Nephron (organoid): Measurements from ENCODE around the gene CACNA2D4.

ENCODE experiments used
- H3K27ac Mint-ChIP-seq, 3 experiments: 2 replicates each; pipeline ENCODE4 v1.8.0; 2020; ENCODE audit warnings: mixed read lengths in 3 of 3, mild to moderate bottlenecking in 2 of 3, moderate library complexity in 1 of 3
- H3K27me3 Mint-ChIP-seq: 2 replicates; pipeline ENCODE4 v1.8.0; 2021; ENCODE audit warnings: low read depth, mild to moderate bottlenecking, moderate library complexity, mixed read lengths
- H3K36me3 Mint-ChIP-seq: 2 replicates; pipeline ENCODE4 v1.8.0; 2020; ENCODE audit warnings: low read depth, mixed read lengths
- H3K4me1 Mint-ChIP-seq: 2 replicates; pipeline ENCODE4 v1.8.0; 2020; ENCODE audit warnings: mixed read lengths
- H3K4me3 Mint-ChIP-seq, 3 experiments: 2 replicates each; pipeline ENCODE4 v1.8.0; 2020; ENCODE audit warnings: mild to moderate bottlenecking in 3 of 3, mixed read lengths in 3 of 3, moderate library complexity in 2 of 3
- H3K9me3 Mint-ChIP-seq: 2 replicates; pipeline ENCODE4 v1.8.0; 2020; ENCODE audit warnings: mixed read lengths
- TF ChIP-seq, protein P1 (sequence below), 3 experiments: fragments of 200-600 bp; sonication (generic); IDR thresholded peaks; one replicate each; pipeline ENCODE4 v1.5.0; 2021; ENCODE audit warnings: antibody characterized with exemption in 3 of 3; ENCODE audit not compliant: unreplicated experiment in 3 of 3

CACNA2D4 gene

DNA sequence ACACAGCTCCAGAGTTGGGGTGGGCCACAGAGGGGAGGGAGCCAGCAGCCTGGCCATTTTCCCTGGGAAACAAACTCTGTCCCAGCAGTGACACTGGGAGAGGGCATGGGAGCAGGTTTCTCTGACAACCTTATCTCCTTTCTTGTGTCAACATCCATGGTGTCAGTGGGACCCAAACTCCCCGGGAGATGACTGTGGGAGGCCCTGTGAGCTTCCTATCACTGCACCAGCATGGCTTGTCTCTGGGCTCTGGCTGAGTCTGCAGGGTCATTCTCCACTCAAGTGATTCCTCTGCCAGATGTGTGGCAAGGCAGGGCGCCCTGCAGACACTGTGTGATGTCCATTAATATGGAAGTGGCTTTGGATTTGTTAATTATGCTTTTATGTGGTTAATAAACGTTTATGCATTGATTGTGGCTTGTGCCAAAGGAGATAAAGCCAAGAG is 88.0 kb downstream of the CACNA2D4 start:
- H3K9me3 Mint-ChIP-seq, result no peaks in the 10 kb centered on the region
- no peak overlapping the region for H3K4me3 Mint-ChIP-seq
- H3K27ac Mint-ChIP-seq, result no peak overlapping the region
- H3K4me1 Mint-ChIP-seq, result peaks cover 4% of the 10 kb centered on the region
- TF ChIP-seq, protein P1, sequence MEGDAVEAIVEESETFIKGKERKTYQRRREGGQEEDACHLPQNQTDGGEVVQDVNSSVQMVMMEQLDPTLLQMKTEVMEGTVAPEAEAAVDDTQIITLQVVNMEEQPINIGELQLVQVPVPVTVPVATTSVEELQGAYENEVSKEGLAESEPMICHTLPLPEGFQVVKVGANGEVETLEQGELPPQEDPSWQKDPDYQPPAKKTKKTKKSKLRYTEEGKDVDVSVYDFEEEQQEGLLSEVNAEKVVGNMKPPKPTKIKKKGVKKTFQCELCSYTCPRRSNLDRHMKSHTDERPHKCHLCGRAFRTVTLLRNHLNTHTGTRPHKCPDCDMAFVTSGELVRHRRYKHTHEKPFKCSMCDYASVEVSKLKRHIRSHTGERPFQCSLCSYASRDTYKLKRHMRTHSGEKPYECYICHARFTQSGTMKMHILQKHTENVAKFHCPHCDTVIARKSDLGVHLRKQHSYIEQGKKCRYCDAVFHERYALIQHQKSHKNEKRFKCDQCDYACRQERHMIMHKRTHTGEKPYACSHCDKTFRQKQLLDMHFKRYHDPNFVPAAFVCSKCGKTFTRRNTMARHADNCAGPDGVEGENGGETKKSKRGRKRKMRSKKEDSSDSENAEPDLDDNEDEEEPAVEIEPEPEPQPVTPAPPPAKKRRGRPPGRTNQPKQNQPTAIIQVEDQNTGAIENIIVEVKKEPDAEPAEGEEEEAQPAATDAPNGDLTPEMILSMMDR (IDR thresholded peaks at IDR 0.05; ENCODE audit: unreplicated experiment in 3 of 3), result no peak
- no peaks in the 10 kb centered on the region for H3K36me3 Mint-ChIP-seq
- H3K27me3 Mint-ChIP-seq, result peaks cover 70% of the 10 kb centered on the region

DNA sequence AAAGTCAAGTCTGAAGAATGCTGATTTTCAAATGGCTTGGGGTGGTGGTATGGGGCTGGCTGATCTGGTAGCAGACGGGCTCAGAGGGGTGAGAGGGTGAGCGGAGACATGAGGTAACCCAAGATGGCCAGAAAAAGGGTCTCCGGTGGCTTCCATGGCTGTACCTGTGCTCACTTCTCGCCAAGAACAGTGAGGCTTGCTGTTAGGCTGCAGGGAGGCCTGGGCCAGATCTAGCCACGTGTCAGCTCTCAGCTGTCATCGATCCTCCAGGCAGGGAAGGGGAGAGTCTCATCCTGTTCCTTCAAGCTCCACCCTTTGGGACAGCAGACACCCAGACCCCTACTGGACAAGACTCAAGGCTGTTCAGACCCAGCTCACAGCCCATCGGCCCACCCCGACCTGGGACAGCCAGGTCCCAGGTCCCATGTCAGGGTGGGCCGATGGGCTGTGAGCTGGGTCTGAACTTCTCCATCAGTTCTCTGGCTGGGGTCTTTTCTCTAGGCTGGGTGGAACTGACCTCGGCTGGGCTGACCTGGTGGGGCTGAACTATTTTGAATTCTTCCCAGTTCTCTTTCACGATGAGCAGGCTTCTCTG is 89.0 kb downstream of the CACNA2D4 start:
- TF ChIP-seq, protein P1 (IDR thresholded peaks at IDR 0.05; ENCODE audit: unreplicated experiment in 3 of 3), result no peak
- H3K36me3 Mint-ChIP-seq, result no peaks in the 10 kb centered on the region
- H3K27ac Mint-ChIP-seq, result no peak overlapping the region
- no peaks in the 10 kb centered on the region for H3K9me3 Mint-ChIP-seq
- no peak overlapping the region for H3K4me3 Mint-ChIP-seq
- peaks cover 4% of the 10 kb centered on the region for H3K4me1 Mint-ChIP-seq
- peaks cover 66% of the 10 kb centered on the region for H3K27me3 Mint-ChIP-seq

DNA sequence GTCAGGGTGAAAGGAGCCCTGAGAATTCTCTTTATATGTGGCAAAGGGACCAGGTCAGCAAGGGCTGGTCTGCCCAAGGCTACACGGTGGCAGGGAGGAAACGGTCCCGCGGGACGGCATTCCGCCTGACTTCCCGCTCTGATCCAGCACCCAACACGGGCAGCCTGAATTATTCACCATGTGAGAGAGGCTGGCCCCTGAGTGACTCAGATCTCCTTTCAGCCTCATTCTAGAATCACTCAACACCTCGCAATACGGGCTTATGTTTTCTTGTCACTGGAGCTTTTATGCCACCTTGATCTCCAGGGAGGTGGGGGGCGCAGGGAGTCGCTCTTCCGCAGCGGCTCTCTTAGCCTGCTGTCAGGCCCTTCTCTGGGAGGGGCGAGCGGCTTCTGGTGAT is 89.6 kb downstream of the CACNA2D4 start:
- peaks cover 63% of the 10 kb centered on the region for H3K27me3 Mint-ChIP-seq
- H3K27ac Mint-ChIP-seq, result no peak overlapping the region
- no peak overlapping the region for H3K4me3 Mint-ChIP-seq
- TF ChIP-seq, protein P1 (IDR thresholded peaks at IDR 0.05; ENCODE audit: unreplicated experiment in 3 of 3), result no peak
- H3K9me3 Mint-ChIP-seq, result no peaks in the 10 kb centered on the region
- no peaks in the 10 kb centered on the region for H3K36me3 Mint-ChIP-seq
- H3K4me1 Mint-ChIP-seq, result peaks cover 4% of the 10 kb centered on the region

DNA sequence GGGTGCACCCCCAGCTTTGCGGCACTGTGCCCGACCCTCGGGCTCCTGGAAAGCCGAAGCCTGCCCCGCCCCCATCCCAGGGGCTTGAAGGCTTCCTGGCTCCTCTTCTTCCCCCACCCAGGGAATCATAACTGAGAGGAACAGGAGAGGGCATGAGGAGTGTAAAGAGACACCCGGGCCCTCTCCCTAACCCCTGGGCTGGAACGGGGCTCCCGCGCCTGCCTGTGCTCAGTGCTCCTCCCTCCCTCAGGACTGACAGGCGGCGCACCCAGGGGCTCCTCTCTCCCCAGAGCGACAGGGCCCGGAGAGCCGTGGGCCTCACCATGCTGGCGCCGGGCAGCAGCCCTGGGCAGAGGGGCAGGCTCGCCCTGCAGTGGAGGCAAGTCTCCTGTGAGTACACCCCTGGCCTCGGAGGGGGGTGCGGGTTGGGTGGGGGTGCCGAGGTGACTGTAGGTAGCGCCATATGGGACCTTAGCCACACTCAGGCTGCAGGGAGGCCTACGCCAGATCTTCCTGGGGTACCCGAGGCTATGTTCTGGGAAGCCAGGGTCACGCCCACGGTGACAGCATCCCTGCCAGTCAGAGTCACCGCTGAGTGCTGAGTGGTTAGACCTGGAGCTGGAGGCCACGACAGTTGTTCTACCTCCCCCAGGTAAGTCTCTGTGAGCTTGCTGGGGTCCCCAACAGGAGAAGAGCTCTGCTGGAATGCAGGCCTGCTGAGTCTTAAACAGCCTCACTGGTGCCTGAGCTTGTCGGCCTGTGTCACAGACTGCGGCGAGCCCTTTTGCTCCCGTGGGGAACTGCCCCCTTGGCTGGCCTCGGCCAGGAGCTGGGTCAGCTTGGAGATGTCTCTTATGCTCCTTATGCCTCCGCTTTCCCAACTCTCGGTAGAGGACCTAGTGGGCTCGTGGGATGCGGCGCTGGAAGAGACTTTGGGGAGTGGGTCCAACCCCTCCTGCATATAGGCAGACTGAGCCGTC is 90.3 kb downstream of the CACNA2D4 start:
- Mint-ChIP-seq H3K4me1 (peaks cover 4% of the 10 kb centered on the region), H3K36me3 (no peaks in the 10 kb centered on the region), H3K4me3 (no peak overlapping the region), H3K27me3 (peaks cover 63% of the 10 kb centered on the region), H3K27ac (no peak overlapping the region), H3K9me3 (no peaks in the 10 kb centered on the region)
- TF ChIP-seq, protein P1 (IDR thresholded peaks at IDR 0.05; ENCODE audit: unreplicated experiment in 3 of 3), result no peak

DNA sequence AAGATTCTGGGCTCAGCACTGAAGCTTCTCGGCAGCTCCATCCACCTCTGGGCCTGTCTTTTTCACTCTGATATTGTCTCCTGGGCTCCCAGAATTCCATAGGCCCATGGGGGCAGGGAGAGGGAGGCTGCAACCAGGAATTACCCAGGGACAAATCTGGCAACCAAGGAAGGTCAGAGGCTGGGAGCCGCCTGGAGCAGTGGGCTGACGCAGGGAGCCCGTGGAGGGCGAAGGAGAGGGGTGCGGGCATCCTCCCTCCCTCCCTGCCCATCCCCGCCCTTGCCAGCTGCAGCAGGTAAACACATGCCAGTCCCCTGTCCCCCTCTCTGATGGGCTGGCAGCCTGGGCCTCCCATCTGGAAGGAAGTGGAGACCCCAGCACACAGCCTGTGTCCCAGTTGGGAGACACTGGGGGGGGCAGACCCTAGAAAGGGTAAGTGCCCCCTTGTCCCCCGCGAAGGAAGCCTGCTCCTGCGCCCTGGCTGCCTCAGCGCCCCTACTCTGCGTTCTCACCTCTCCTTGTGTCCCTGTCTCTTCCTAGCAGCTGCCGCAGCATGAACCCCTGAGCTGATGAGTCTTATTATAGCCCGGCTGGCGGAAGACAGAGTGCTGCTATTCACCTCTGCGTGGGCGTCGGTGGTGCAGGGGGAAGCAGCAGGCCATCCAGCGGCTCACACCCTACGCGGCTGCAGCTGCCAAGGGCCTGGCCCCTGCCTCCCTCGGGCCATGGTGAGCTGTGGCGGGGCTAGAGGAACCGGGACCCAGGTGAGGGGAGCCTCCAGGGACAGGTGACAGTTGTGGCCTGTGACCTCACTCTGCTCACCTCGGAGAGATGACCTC is 91.4 kb downstream of the CACNA2D4 start:
- Mint-ChIP-seq H3K36me3 (no peaks in the 10 kb centered on the region), H3K9me3 (no peaks in the 10 kb centered on the region), H3K27ac (no peak overlapping the region), H3K4me3 (no peak overlapping the region), H3K4me1 (peaks cover 4% of the 10 kb centered on the region), H3K27me3 (peaks cover 65% of the 10 kb centered on the region)
- TF ChIP-seq, protein P1 (IDR thresholded peaks at IDR 0.05; ENCODE audit: unreplicated experiment in 3 of 3), result no peak
